ENCODE results near the gene THRB.

DNA sequence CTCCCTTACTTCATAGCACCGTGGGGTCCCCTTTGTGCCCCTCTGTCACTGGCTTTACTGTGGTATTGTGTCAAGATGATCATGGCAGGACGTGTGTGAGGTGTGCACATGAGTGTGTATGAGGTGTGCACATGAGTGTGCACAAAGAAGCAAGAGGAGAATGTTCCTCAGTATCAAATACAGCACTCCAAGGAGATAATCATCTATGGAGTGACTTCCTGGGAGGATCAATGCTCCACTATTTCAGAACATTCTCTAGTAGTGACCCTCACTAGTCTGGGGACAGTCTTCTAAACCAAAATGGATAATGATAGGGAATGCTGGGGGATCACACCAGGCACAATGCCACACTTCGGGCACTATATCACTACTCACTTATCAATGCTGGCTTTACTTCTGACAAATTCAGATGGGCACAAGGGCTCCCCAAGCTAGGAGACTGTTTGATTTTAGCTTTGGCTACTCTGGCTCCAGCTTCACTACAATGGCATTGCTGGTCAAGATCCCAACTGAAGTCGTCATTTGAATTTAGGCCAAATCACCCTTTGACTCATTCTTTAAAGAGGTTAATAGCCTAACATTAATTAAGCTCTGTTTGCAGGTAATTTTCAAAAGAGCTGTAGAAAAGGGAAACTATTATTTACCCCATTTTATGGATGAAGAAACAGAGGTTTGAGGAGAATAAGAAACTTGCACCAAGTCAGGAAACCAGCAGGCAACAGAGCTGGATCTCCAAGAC is 124.1 kb downstream of the THRB start:
- no peak for TF ChIP-seq POLR2A (IDR thresholded peaks at IDR 0.05)
- TF ChIP-seq, protein P1, sequence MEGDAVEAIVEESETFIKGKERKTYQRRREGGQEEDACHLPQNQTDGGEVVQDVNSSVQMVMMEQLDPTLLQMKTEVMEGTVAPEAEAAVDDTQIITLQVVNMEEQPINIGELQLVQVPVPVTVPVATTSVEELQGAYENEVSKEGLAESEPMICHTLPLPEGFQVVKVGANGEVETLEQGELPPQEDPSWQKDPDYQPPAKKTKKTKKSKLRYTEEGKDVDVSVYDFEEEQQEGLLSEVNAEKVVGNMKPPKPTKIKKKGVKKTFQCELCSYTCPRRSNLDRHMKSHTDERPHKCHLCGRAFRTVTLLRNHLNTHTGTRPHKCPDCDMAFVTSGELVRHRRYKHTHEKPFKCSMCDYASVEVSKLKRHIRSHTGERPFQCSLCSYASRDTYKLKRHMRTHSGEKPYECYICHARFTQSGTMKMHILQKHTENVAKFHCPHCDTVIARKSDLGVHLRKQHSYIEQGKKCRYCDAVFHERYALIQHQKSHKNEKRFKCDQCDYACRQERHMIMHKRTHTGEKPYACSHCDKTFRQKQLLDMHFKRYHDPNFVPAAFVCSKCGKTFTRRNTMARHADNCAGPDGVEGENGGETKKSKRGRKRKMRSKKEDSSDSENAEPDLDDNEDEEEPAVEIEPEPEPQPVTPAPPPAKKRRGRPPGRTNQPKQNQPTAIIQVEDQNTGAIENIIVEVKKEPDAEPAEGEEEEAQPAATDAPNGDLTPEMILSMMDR (IDR thresholded peaks at IDR 0.05): no peak
